ENCODE measurements around the gene SLAMF9.

- no peak for TF ChIP-seq NFATC4 (CRISPR knock-in tag; IDR thresholded peaks at IDR 0.05)
- TF ChIP-seq GRHL2 (CRISPR knock-in tag; IDR thresholded peaks at IDR 0.05; ENCODE audit: insufficient replicate concordance, severe bottlenecking), result no peak
- TF ChIP-seq, protein P1, sequence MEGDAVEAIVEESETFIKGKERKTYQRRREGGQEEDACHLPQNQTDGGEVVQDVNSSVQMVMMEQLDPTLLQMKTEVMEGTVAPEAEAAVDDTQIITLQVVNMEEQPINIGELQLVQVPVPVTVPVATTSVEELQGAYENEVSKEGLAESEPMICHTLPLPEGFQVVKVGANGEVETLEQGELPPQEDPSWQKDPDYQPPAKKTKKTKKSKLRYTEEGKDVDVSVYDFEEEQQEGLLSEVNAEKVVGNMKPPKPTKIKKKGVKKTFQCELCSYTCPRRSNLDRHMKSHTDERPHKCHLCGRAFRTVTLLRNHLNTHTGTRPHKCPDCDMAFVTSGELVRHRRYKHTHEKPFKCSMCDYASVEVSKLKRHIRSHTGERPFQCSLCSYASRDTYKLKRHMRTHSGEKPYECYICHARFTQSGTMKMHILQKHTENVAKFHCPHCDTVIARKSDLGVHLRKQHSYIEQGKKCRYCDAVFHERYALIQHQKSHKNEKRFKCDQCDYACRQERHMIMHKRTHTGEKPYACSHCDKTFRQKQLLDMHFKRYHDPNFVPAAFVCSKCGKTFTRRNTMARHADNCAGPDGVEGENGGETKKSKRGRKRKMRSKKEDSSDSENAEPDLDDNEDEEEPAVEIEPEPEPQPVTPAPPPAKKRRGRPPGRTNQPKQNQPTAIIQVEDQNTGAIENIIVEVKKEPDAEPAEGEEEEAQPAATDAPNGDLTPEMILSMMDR (IDR thresholded peaks at IDR 0.05), result no peak
- no peak for TF ChIP-seq ETV6 (CRISPR knock-in tag; IDR thresholded peaks at IDR 0.05)
- no peak for TF ChIP-seq TCF7 (CRISPR knock-in tag; IDR thresholded peaks at IDR 0.05; ENCODE audit: low read depth)
- TF ChIP-seq, protein P2, sequence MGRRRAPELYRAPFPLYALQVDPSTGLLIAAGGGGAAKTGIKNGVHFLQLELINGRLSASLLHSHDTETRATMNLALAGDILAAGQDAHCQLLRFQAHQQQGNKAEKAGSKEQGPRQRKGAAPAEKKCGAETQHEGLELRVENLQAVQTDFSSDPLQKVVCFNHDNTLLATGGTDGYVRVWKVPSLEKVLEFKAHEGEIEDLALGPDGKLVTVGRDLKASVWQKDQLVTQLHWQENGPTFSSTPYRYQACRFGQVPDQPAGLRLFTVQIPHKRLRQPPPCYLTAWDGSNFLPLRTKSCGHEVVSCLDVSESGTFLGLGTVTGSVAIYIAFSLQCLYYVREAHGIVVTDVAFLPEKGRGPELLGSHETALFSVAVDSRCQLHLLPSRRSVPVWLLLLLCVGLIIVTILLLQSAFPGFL (CRISPR knock-in tag; IDR thresholded peaks at IDR 0.05; ENCODE audit: borderline replicate concordance), result no peak
- no peak for TF ChIP-seq JUN (CRISPR knock-in tag; IDR thresholded peaks at IDR 0.05)
- no peak for TF ChIP-seq FOXJ3 (CRISPR knock-in tag; IDR thresholded peaks at IDR 0.05; ENCODE audit: borderline replicate concordance)
Measured at GRCh38 chr1:159992161-159992560, 38.1 kb upstream of the SLAMF9 start.
